Progenitor cell of endocrine pancreas (in vitro differentiated cells): ENCODE results near the gene DRGX. TPM values are rescaled to one million over a fixed set of nuclear protein-coding genes. Genes with fewer than 3 reads are reported as not detected.

Experiments
- DNase-seq: peaks from one replicate; pipeline ENCODE4 v3.0.0; 2021; ENCODE audit warnings: low spot score; ENCODE audit not compliant: unreplicated experiment
- H3K27ac Mint-ChIP-seq: 2 replicates; pipeline ENCODE4 v1.8.0; 2021; ENCODE audit warnings: mild to moderate bottlenecking, moderate library complexity, mixed read lengths
- H3K27me3 Mint-ChIP-seq: 2 replicates; pipeline ENCODE4 v1.8.0; 2021; ENCODE audit warnings: mixed read lengths
- H3K36me3 Mint-ChIP-seq: 2 replicates; pipeline ENCODE4 v1.8.0; 2022; ENCODE audit warnings: mixed read lengths; ENCODE audit not compliant: insufficient read depth
- H3K4me1 Mint-ChIP-seq: 2 replicates; pipeline ENCODE4 v1.8.0; 2021; ENCODE audit warnings: low read depth, mixed read lengths
- H3K4me3 Mint-ChIP-seq: 2 replicates; pipeline ENCODE4 v1.8.0; 2021; ENCODE audit warnings: low read depth, mild to moderate bottlenecking, moderate library complexity, mixed read lengths
- H3K9me3 Mint-ChIP-seq: 2 replicates; pipeline ENCODE4 v1.8.0; 2021; ENCODE audit warnings: low read depth, mixed read lengths
- CTCF ChIP-seq: fragments of 200-600 bp; sonication (generic); IDR thresholded peaks from one replicate; pipeline ENCODE4 v1.5.0; 2021; ENCODE audit warnings: antibody characterized with exemption, mild to moderate bottlenecking; ENCODE audit not compliant: unreplicated experiment
- total RNA-seq: library from RNA; stranded (reverse); gene quantifications from 2 replicates; pipeline ENCODE4 v1.2.1, GENCODE V29; 2021

DRGX gene
- total RNA-seq, 1 donor from 2014 or later: not detected

- no peak for TF ChIP-seq CTCF
- Mint-ChIP-seq H3K9me3 (no peaks in the 10 kb centered on the region), H3K27ac (peak overlapping the region; percentile 10), H3K4me1 (no peaks in the 10 kb centered on the region), H3K36me3 (no peaks in the 10 kb centered on the region), H3K27me3 (peaks cover 93% of the 10 kb centered on the region), H3K4me3 (no peak overlapping the region)
- DNase-seq: no peak
Observed at GRCh38 chr10:49394933-49395740, 752 bp downstream of the DRGX start.

GRCh38 chr10:49393757-49394156 is 2.1 kb downstream of the DRGX start:
- peaks cover 93% of the 10 kb centered on the region for H3K27me3 Mint-ChIP-seq
- no peaks in the 10 kb centered on the region for H3K9me3 Mint-ChIP-seq
- no peaks in the 10 kb centered on the region for H3K4me1 Mint-ChIP-seq
- H3K36me3 Mint-ChIP-seq: no peaks in the 10 kb centered on the region
- TF ChIP-seq CTCF: peak; percentile 19
- no peak overlapping the region for H3K4me3 Mint-ChIP-seq
- no peak for DNase-seq
- H3K27ac Mint-ChIP-seq: no peak overlapping the region

GRCh38 chr10:49393301-49393700 is 2.6 kb downstream of the DRGX start:
- Mint-ChIP-seq H3K4me1 (no peaks in the 10 kb centered on the region), H3K27me3 (peaks cover 93% of the 10 kb centered on the region)

GRCh38 chr10:49389361-49389933 is 6.4 kb downstream of the DRGX start:
- no peaks in the 10 kb centered on the region for H3K9me3 Mint-ChIP-seq
- peaks cover 70% of the 10 kb centered on the region for H3K27me3 Mint-ChIP-seq
- H3K4me3 Mint-ChIP-seq: no peak overlapping the region
- H3K27ac Mint-ChIP-seq: no peak overlapping the region
- no peaks in the 10 kb centered on the region for H3K36me3 Mint-ChIP-seq
- no peak for TF ChIP-seq CTCF
- H3K4me1 Mint-ChIP-seq: no peaks in the 10 kb centered on the region
- DNase-seq: no peak

More at GRCh38 chr10:49393301-49393700, 2.6 kb downstream of the DRGX start:
- DNase-seq: no peak
- no peak overlapping the region for H3K27ac Mint-ChIP-seq
- H3K9me3 Mint-ChIP-seq: no peaks in the 10 kb centered on the region
- H3K36me3 Mint-ChIP-seq: no peaks in the 10 kb centered on the region
- H3K4me3 Mint-ChIP-seq: no peak overlapping the region
- no peak for TF ChIP-seq CTCF

- no peaks in the 10 kb centered on the region for H3K36me3 Mint-ChIP-seq
- H3K27ac Mint-ChIP-seq: no peak overlapping the region
- H3K4me3 Mint-ChIP-seq: no peak overlapping the region
- no peaks in the 10 kb centered on the region for H3K4me1 Mint-ChIP-seq
- H3K27me3 Mint-ChIP-seq: peaks cover 61% of the 10 kb centered on the region
- DNase-seq: no peak
- H3K9me3 Mint-ChIP-seq: no peaks in the 10 kb centered on the region
- no peak for TF ChIP-seq CTCF
Observed at GRCh38 chr10:49388161-49388560, 7.7 kb downstream of the DRGX start.
